HG03095 (cell line): ENCODE measurements around the gene DMTF1.
"Not testable (repeated sequence)": the region's sequence is repeated elsewhere in the genome, so short reads cannot be mapped to it uniquely, and the experiment has no call there.

ENCODE experiments used
- ATAC-seq: cut with Tn5 transposase; IDR thresholded peaks from one replicate; pipeline ENCODE4 v1.9.1; 2021; ENCODE audit warnings: moderate library complexity; ENCODE audit not compliant: unreplicated experiment

DMTF1 gene

DNA sequence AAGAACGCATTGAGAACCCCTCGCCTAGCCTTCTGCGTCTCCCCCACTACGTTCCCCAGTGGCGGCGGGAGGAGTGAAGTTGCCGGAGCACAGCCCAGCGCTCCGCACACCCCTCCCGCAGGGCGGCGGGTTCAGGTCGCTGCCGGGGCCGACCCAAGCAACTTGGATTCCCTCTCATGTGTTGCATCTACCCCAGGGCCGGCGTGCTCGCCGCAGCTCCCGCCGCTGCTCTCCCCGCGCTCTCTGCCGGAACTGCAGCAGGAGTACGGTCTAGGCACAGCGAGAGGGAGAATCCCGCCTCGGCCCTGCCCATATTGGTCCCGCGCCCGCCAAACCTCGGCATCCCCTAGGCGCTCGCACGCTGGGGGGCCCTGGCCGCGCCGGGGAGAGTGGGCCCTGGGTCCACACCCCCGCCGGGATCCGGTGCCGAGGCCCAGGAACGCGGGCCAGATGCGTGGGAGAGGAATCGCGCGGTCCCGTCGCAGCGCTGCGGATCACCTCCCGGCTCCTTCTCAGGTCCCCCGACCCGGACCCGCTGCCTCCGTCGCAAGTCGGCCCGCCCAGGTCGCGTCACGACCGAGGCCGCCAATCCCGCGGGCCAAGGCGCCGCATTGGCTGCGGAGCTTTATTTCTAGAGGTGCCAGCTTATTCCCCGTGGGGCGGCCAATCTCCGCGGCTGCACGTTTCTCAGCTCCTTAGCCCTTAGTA lies 67.9 kb downstream of the DMTF1 start:
- ATAC-seq: peak; percentile 28

DNA sequence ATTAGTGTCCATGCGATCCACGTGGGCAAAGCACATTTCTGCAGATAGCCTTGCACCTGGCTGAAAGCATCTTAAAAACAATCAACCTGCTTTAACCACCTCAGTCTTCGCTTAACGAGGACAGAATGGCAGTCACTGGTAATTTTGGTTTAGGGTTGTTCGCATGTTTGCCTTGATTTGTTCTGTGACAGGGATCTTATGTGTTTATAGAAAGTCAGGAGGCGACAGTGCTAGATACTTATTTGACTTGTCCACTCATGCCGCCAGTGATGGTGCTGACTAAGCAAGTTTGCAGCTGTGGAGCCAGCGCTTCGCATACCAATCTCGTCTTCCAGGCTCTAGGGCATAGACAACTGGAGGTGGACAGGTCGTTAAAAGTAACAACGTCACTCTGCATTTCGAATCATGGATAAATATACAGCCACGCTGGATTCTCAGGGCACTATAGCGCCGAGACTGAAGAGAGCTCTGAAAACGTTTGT lies 68.5 kb downstream of the DMTF1 start:
- no peak for ATAC-seq

DNA sequence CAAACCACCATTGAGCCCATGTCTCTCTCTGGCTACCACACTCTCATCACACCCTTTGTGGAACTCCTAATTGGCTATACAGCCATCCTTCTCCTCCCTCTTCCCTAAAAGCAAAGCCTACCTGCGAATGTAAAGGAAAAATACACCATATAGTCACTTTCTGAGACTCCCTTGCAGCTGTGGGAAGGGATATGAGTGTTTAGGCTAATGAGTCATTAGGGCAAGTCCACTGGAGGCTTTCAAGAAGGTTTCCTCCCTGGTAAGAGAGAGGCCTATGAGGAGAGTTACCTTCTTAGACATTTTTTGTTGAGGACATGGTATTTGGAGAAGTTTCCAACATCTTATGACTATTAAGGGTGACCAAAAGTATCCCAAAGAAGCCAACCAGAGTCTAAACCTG lies 71.4 kb downstream of the DMTF1 start:
- ATAC-seq: no peak

DNA sequence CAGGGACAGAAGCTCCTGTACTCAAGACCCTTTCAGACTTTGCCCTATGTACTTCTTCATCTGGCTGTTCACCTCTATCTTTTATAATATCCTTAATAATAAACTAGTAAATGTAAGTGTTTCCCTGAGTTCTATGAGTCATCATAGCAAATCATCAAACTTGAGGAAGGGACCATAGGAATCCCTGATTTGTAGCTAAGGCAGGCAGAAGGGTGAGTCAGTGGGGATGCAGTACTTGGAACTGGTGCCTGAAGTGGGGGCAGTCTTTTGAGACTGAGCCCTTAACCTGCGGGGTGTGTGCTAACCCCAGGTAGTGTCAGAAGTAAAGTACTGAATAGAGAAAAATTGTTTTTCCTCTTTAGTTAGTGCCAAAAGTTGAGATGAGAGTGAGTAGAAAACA lies 73.4 kb downstream of the DMTF1 start:
- ATAC-seq: no peak

DNA sequence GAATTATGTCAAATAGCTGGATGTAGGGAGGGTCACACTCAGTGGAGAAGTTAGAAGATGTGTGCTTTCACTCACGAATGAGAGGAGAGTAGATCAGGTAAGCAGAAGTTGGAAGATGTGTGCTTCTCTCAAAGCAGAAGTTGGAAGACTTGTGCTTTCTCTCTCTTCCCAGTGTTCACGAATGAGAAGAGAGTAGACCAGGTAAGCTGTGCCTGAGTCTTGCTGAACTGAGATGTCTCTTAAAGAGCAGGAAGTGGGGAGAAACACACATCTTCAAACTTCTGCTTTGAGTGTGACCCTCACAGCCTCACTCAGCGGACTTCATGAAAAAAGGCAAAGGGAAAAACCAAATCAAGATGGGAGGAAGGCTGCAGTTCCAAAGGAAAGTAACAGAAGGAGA lies 74.2 kb downstream of the DMTF1 start:
- ATAC-seq: no peak

DNA sequence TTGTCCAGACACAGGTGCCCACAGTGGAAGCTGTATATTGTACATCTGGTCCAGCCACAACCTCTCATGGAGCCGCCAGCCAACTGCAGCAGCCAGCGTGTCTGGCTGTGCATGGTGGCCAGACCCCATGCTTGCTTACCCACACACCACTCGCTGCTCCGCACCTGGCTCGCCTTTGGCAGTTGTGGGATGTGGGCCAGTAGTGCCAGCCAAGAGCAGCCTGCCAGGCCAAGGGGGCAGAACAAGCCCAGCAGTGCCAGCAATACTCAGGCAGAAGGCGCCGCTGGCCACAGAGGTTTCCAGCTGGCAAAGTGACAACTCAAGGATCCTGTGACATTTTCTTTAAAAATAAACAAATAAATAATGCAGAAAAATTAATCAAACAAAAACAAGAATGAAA lies 79.0 kb downstream of the DMTF1 start:
- ATAC-seq: no peak

DNA sequence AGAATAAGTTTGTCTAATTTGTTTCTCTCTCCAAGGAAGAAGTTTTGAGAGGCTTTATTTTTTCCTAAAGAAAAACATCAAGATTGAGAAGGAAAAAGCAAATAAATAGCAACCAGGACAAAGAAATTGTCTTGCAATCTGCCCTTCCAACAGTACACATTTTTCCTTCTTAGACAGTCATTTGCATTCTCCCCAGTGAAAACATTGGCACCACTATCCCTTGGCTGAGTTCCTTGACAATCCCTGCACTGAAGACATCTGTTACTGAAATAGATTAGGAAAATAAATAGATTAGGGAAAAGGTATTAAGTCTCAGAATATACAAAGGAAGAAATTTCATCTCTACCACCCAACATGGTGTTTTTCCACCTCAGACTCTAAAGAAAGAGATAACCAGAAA lies 79.5 kb downstream of the DMTF1 start:
- no peak for ATAC-seq

DNA sequence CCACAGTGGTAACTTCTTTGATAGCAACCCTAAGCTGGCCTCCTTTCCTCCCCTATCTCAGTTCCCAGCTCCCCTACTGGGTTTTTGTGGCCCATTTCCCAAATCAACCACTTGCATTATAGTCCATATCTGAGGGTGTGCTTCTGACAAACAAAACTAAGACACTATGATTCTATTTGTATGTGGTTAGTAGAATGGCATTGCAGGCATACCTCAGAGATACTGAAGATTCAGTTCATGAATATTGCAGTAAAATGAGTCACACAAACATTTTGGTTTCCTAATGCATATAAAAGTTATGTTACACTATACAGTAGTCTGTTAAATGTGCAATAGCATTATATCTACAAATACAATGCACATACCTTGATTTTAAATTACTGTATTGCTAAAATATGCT lies 82.7 kb downstream of the DMTF1 start:
- ATAC-seq: no peak

DNA sequence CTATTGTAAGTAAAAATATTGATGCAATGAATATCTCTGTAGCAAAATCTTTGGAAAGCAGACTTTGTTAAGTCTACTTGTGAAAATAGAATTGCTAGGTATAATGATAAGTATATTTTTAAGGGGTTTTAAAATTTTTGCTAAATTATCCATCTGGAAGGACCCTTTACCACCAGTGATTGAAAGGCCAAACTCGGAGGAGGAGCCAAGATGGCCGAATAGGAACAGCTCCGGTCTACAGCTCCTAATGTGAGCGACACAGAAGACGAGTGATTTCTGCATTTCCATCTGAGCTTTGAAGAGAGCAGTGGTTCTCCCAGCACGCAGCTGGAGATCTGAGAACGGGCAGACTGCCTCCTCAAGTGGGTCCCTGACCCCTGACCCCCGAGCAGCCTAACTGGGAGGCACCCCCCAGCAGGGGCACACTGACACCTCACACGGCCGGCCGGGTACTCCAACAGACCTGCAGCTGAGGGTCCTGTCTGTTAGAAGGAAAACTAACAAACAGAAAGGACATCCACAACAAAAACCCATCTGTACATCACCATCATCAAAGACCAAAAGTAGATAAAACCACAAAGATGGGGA lies 86.3 kb downstream of the DMTF1 start:
- not testable (repeated sequence) for ATAC-seq

DNA sequence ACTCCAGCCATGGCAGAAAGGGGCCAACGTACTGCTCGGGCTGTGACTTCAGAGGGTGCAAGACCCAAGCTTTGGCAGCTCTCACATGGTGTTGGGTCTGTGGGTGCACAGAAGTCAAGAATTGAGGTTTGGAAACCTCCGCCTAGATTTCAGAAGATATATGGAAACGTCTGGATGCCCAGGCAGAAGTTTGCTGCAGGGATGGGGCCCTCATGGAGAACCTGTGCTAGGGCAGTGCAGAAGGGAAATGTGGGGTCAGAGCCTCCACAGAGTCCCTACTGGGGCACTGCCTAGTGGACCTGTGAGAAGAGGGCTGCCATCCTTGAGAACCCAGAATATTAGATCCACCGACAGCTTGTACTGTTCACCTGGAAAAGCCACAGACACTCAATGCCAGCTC lies 93.4 kb downstream of the DMTF1 start:
- not testable (repeated sequence) for ATAC-seq
